SH-SY5Y (cell line): ENCODE measurements around the gene FXR2.

Experiments used
- GATA2 ChIP-seq: IDR thresholded peaks from 2 replicates; pipeline ENCODE4 v1.6.1; 2011; ENCODE audit warnings: mild to moderate bottlenecking, low read depth, low read length
- GATA3 ChIP-seq: IDR thresholded peaks from 2 replicates; pipeline ENCODE4 v1.6.1; 2011; ENCODE audit warnings: low read depth, mild to moderate bottlenecking, low read length, moderate library complexity

DNA sequence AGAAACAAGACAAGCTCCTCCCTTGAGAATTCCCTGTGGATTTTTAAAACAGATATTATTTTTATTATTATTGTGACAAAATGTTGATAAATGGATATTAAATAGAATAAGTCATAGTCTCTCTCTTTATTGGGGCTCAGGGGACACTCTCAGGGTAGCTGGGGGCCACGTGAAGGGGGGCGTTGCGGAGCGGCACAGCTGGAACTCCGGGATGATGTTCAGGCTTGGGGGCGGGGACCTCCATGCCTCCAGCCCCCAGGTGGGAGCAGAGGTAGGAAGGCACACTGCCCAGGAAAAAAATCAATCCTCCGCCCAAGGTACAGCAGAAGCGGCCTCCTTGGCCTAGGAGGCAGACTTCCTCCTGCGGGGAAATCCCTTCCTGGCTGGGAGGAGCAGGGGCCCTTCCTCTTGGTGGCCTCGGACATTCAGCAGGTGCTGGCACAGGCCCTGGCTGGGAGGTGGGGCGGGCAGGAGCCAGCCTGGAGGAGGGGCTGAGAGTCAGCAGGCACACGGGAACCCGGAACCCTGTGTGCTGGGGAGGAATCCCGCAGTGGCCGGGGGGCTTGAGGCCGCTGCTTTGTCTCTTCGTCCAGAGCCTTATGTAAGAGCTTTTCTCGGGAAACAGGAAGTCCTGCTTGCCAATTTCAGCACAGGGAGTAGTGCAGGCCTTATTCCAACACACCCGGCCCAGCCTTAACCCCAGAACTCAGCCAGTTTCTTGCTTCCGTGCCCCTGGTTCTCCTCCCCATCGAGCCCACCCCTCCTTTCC, 56.7 kb downstream of the FXR2 start:
- TF ChIP-seq GATA3 (no peak), GATA2 (no peak)
